ENCODE results near the gene FAM81A. TPM values are rescaled to one million over a fixed set of nuclear protein-coding genes. Genes with fewer than 3 reads are reported as not detected.

The FAM81A gene
- polyA plus RNA-seq, 1 donor from 2014 or later: 5.0 TPM

- H3K79me2 ChIP-seq (replicated peaks; ENCODE audit: insufficient read depth, low read length): no peaks in the 10 kb centered on the region
- TF ChIP-seq, protein P1, sequence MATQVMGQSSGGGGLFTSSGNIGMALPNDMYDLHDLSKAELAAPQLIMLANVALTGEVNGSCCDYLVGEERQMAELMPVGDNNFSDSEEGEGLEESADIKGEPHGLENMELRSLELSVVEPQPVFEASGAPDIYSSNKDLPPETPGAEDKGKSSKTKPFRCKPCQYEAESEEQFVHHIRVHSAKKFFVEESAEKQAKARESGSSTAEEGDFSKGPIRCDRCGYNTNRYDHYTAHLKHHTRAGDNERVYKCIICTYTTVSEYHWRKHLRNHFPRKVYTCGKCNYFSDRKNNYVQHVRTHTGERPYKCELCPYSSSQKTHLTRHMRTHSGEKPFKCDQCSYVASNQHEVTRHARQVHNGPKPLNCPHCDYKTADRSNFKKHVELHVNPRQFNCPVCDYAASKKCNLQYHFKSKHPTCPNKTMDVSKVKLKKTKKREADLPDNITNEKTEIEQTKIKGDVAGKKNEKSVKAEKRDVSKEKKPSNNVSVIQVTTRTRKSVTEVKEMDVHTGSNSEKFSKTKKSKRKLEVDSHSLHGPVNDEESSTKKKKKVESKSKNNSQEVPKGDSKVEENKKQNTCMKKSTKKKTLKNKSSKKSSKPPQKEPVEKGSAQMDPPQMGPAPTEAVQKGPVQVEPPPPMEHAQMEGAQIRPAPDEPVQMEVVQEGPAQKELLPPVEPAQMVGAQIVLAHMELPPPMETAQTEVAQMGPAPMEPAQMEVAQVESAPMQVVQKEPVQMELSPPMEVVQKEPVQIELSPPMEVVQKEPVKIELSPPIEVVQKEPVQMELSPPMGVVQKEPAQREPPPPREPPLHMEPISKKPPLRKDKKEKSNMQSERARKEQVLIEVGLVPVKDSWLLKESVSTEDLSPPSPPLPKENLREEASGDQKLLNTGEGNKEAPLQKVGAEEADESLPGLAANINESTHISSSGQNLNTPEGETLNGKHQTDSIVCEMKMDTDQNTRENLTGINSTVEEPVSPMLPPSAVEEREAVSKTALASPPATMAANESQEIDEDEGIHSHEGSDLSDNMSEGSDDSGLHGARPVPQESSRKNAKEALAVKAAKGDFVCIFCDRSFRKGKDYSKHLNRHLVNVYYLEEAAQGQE (IDR thresholded peaks at IDR 0.05; ENCODE audit: borderline replicate concordance): no peak
- no peak for TF ChIP-seq EZH2 (IDR thresholded peaks at IDR 0.05; ENCODE audit: borderline replicate concordance, insufficient read depth, low read length, poor library complexity, severe bottlenecking)
- TF ChIP-seq CTCF (IDR thresholded peaks at IDR 0.05; ENCODE audit: poor library complexity, severe bottlenecking): no peak
- TF ChIP-seq EP300 (conservative IDR thresholded peaks at IDR 0.05; ENCODE audit: poor library complexity, severe bottlenecking): no peak
- TF ChIP-seq POLR2AphosphoS5 (IDR thresholded peaks at IDR 0.05): no peak
- no peak for TF ChIP-seq RAD21 (conservative IDR thresholded peaks at IDR 0.05)
- no peak for TF ChIP-seq SMC3 (conservative IDR thresholded peaks at IDR 0.05; ENCODE audit: poor library complexity)
- TF ChIP-seq TAF1 (IDR thresholded peaks at IDR 0.05; ENCODE audit: low read depth): no peak
- TF ChIP-seq MXI1 (conservative IDR thresholded peaks at IDR 0.05; ENCODE audit: poor library complexity, severe bottlenecking): no peak
- no peak overlapping the region for H2AFZ ChIP-seq (ENCODE audit: low read depth, low read length)
- H3K27ac ChIP-seq (ENCODE audit: low read length): no peak overlapping the region
- no peaks in the 10 kb centered on the region for H3K27me3 ChIP-seq (ENCODE audit: insufficient read depth, low read depth, low read length)
- no peaks in the 10 kb centered on the region for H3K36me3 ChIP-seq (ENCODE audit: insufficient read depth, low read length)
- no peaks in the 10 kb centered on the region for H3F3A ChIP-seq (ENCODE audit: insufficient read depth, low read length, poor library complexity, severe bottlenecking)
- H4K20me1 ChIP-seq (ENCODE audit: insufficient read depth): no peaks in the 10 kb centered on the region
- no peak overlapping the region for H3K4me2 ChIP-seq (ENCODE audit: low read length)
- H3K9ac ChIP-seq (ENCODE audit: low read length): no peak overlapping the region
- H3K9me2 ChIP-seq (ENCODE audit: insufficient read depth, low read length): no peaks in the 10 kb centered on the region
- H3K9me3 ChIP-seq (ENCODE audit: low read length): no peaks in the 10 kb centered on the region
- H3K4me3 ChIP-seq (ENCODE audit: low read length): no peak overlapping the region
Observed at GRCh38 chr15:59556380-59556779, 118.4 kb downstream of the FAM81A start.

- TF ChIP-seq POLR2AphosphoS5 (IDR thresholded peaks at IDR 0.05): no peak
- TF ChIP-seq CTCF (IDR thresholded peaks at IDR 0.05; ENCODE audit: poor library complexity, severe bottlenecking): no peak
- no peaks in the 10 kb centered on the region for H3K36me3 ChIP-seq (ENCODE audit: insufficient read depth, low read length)
- H3K4me2 ChIP-seq (ENCODE audit: low read length): no peak overlapping the region
- H3K79me2 ChIP-seq (replicated peaks; ENCODE audit: insufficient read depth, low read length): no peaks in the 10 kb centered on the region
- H3K27ac ChIP-seq (ENCODE audit: low read length): no peak overlapping the region
- H3K4me3 ChIP-seq (ENCODE audit: low read length): no peak overlapping the region
- no peaks in the 10 kb centered on the region for H3K9me3 ChIP-seq (ENCODE audit: low read length)
- H3F3A ChIP-seq (ENCODE audit: insufficient read depth, low read length, poor library complexity, severe bottlenecking): no peaks in the 10 kb centered on the region
- no peaks in the 10 kb centered on the region for H4K20me1 ChIP-seq (ENCODE audit: insufficient read depth)
- no peak overlapping the region for H3K9ac ChIP-seq (ENCODE audit: low read length)
- no peaks in the 10 kb centered on the region for H3K27me3 ChIP-seq (ENCODE audit: insufficient read depth, low read depth, low read length)
- no peak overlapping the region for H2AFZ ChIP-seq (ENCODE audit: low read depth, low read length)
- H3K9me2 ChIP-seq (ENCODE audit: insufficient read depth, low read length): no peaks in the 10 kb centered on the region
Observed at GRCh38 chr15:59557581-59557980, 119.6 kb downstream of the FAM81A start.
